ENCODE measurements around the gene BMPR2.
A peak's percentile ranks its signal among the peaks of the same experiment; 100 is the strongest.
"Not testable (repeated sequence)": the region's sequence is repeated elsewhere in the genome, so short reads cannot be mapped to it uniquely, and the experiment has no call there.

BMPR2 gene

DNA sequence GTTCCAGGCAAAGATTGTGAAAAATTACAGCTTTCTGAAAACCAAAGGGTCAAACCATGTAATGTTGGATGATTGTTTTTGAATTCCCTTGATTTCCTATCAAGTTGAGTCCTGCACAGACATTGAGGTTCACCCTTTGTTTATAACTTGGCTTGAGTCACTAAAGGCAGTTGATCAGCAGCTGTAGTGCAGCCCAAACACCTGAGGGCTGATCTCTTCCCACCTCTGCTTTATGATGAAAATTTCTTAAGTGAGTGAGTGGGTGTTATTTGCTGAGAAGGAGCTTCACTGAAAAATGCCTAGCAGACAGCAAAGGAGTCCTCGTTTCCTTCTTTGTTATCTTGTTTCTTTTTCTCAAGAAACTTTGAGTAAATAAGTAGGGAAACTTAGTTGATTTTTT is 31.9 kb upstream of the BMPR2 start:
- TF ChIP-seq, protein P1, sequence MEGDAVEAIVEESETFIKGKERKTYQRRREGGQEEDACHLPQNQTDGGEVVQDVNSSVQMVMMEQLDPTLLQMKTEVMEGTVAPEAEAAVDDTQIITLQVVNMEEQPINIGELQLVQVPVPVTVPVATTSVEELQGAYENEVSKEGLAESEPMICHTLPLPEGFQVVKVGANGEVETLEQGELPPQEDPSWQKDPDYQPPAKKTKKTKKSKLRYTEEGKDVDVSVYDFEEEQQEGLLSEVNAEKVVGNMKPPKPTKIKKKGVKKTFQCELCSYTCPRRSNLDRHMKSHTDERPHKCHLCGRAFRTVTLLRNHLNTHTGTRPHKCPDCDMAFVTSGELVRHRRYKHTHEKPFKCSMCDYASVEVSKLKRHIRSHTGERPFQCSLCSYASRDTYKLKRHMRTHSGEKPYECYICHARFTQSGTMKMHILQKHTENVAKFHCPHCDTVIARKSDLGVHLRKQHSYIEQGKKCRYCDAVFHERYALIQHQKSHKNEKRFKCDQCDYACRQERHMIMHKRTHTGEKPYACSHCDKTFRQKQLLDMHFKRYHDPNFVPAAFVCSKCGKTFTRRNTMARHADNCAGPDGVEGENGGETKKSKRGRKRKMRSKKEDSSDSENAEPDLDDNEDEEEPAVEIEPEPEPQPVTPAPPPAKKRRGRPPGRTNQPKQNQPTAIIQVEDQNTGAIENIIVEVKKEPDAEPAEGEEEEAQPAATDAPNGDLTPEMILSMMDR (conservative IDR thresholded peaks at IDR 0.05; ENCODE audit: low read depth): no peak
- POLR2A ChIA-PET (ENCODE audit: low non-redundant PET): no interaction called here
- H3K27ac ChIP-seq: no peak overlapping the region
- CTCF ChIA-PET: interaction anchor here (0.6 kb wide), 1 partner anchor 24 kb away, joined by 4 read pairs; no protein-coding TSS in a partner anchor
- peak; percentile 58 for DNase-seq (ENCODE audit: low spot score)

DNA sequence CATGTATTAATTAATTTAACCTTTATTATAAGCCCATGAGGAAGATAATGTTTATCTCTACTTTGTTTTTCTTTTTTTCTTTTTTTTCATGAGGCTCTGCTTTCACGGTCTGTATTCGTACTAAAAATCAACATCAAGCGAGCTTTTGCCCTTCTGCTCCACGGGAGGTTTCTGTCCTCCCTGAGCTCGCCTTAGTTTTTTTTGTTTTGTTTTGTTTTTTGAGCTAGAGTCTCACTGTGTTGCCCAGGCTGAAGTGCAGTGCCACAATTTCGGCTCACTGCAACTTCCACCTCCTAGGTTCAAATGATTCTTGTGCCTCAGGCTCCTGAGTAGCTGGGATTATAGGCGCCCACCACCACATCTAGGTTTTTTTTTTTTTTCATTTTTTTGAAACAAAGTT is 29.9 kb upstream of the BMPR2 start:
- POLR2A ChIA-PET (ENCODE audit: low non-redundant PET): no interaction called here

DNA sequence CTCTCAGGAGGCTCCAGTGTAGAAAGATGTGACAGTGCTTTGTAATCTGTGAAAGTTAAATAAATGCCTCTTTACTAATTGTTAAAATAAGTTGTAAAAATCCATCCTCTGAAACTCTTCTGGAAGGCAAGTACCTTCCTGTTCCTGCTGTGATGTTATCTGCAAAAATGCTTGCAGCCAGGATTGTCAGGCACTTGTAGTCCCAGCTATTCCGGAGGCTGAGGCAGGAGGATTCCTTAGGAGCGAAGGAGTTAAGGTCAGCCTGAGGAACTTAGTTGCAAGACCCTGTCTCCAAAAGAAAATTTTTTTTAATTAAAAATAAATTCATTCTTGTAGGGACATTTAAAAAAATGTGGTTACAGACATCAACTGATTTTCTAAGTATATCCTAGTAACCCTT is 22.7 kb upstream of the BMPR2 start:
- DNase-seq (ENCODE audit: low spot score): no peak
- H3K27ac ChIP-seq: no peak overlapping the region
- ChIA-PET CTCF (no interaction called here), POLR2A (ENCODE audit: low non-redundant PET) (no interaction called here)
- TF ChIP-seq, protein P1 (conservative IDR thresholded peaks at IDR 0.05; ENCODE audit: low read depth): no peak

More for the DNA sequence above, 29.9 kb upstream of the BMPR2 start:
- DNase-seq (ENCODE audit: low spot score): no peak
- TF ChIP-seq, protein P1 (conservative IDR thresholded peaks at IDR 0.05; ENCODE audit: low read depth): no peak
- CTCF ChIA-PET: interaction anchor here (0.6 kb wide), 1 partner anchor 17 kb away, joined by 4 read pairs; no protein-coding TSS in a partner anchor
- no peak overlapping the region for H3K27ac ChIP-seq

DNA sequence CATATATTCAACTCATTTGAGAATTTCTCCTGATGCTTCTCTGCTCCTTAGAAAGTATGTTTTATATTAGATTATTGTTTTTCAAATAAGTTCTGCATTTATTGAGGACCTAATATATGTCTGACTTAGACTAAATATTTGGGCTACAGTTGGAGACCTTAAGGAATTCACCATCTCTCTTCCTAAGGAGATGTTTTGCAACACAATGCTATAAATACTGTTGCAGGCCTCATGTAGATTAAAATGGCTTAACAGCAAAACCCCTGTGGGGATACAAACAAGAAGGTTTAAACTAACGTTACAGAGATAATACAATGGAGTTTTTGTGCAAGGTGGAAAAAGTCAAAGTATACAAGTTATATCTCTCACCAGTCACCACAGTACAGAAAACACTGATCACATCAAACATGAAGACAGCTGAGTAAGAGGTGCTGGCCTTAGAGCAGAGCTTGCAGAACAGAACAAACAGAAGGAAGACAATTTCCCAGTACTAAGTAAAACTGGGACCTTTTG is 20.1 kb upstream of the BMPR2 start:
- no peak for DNase-seq (ENCODE audit: low spot score)
- POLR2A ChIA-PET (ENCODE audit: low non-redundant PET): no interaction called here
- no peak overlapping the region for H3K27ac ChIP-seq
- CTCF ChIA-PET: no interaction called here
- TF ChIP-seq, protein P1 (conservative IDR thresholded peaks at IDR 0.05; ENCODE audit: low read depth): no peak

DNA sequence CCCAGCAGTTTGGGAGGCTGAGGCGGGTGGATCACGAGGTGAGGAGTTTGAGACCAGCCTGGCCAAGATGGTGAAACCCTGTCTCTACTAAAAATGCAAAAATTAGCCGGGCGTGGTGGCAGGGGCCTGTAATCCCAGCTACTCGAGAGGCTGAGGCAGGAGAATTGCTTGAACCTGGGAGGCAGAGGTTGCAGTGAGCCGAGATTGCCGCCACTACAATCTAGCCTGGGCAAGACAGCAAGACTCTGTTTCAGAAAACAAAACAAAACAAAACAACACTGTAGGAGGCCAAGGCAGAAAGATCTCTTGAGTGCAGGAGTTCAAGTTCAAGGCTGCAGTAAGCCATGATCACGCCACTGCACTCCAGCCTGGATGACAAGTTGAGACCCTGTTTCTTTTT is 17.2 kb upstream of the BMPR2 start:
- POLR2A ChIA-PET (ENCODE audit: low non-redundant PET); H3K27ac ChIP-seq; CTCF ChIA-PET; DNase-seq (ENCODE audit: low spot score): not testable (repeated sequence)

DNA sequence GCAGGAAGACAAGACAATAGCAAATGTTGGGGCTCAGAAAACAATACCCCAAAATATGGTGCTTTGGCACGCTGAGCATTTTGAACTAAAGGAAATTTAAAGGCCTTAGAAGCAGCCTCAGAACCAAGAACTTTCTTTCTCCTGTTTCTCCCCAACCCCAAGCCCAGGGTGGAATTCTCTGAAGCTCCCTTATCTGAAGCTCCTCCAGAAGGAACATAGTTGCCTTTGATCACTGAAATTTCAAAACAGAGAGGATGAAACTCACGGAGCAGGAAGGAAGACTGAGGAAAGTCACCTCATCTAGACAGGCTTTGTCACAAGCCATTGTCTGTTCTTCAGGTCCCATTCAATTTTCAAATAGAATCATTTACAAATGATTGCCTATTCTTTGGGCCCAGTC is 15.5 kb upstream of the BMPR2 start:
- POLR2A ChIA-PET (ENCODE audit: low non-redundant PET): no interaction called here
- TF ChIP-seq, protein P1 (conservative IDR thresholded peaks at IDR 0.05; ENCODE audit: low read depth): no peak
- H3K27ac ChIP-seq: no peak overlapping the region

DNA sequence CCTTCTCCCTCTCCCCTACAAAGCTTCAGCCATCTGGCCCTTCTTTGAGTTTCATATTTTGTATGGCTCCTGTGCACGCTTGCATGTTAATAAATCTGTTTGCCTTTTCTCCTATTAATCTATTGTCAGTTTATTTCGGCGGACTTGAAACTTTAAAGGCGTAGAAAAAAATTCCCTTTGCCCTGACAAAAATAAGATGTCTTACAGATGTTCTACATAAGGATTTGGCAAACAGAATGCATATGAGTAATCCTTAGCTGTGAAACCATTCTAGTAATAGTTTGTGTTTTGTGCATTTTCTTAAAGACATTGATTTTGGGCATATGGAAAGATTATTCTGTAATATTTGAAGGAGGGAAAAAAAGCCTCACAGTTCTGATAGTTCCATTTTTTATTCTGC is 15.0 kb upstream of the BMPR2 start:
- DNase-seq (ENCODE audit: low spot score): no peak
- ChIA-PET CTCF (no interaction called here), POLR2A (ENCODE audit: low non-redundant PET) (no interaction called here)
- TF ChIP-seq, protein P1 (conservative IDR thresholded peaks at IDR 0.05; ENCODE audit: low read depth): no peak
- H3K27ac ChIP-seq: no peak overlapping the region

More for the DNA sequence above, 15.5 kb upstream of the BMPR2 start:
- CTCF ChIA-PET: no interaction called here
- DNase-seq (ENCODE audit: low spot score): no peak

Data from RWPE1 (cell line).